Measurements from ENCODE around the gene GPR31.

- TF ChIP-seq CREB5 (CRISPR knock-in tag; IDR thresholded peaks at IDR 0.05) (no peak), JUN (IDR thresholded peaks at IDR 0.05; ENCODE audit: borderline replicate concordance, low read depth, low read length) (no peak), JUN (CRISPR knock-in tag; IDR thresholded peaks at IDR 0.05; ENCODE audit: borderline replicate concordance) (no peak), CTCFL (IDR thresholded peaks at IDR 0.05; ENCODE audit: borderline replicate concordance, insufficient read depth, low read depth, low read length, poor library complexity, severe bottlenecking) (no peak), MTA2 (IDR thresholded peaks at IDR 0.05; ENCODE audit: low read depth) (no peak), BHLHE40 (IDR thresholded peaks at IDR 0.05; ENCODE audit: low read length) (no peak)
- TF ChIP-seq, protein P1, sequence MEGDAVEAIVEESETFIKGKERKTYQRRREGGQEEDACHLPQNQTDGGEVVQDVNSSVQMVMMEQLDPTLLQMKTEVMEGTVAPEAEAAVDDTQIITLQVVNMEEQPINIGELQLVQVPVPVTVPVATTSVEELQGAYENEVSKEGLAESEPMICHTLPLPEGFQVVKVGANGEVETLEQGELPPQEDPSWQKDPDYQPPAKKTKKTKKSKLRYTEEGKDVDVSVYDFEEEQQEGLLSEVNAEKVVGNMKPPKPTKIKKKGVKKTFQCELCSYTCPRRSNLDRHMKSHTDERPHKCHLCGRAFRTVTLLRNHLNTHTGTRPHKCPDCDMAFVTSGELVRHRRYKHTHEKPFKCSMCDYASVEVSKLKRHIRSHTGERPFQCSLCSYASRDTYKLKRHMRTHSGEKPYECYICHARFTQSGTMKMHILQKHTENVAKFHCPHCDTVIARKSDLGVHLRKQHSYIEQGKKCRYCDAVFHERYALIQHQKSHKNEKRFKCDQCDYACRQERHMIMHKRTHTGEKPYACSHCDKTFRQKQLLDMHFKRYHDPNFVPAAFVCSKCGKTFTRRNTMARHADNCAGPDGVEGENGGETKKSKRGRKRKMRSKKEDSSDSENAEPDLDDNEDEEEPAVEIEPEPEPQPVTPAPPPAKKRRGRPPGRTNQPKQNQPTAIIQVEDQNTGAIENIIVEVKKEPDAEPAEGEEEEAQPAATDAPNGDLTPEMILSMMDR (IDR thresholded peaks at IDR 0.05 in 2 of 3, conservative IDR thresholded peaks at IDR 0.05 in 1 of 3; ENCODE audit: insufficient read depth in 2 of 3, low read depth in 1 of 3, low read length in 3 of 3): no peak
Observed at GRCh38 chr6:167139761-167140160, 18.0 kb downstream of the GPR31 start.

Measured in K562 (cell line).